Calu3 (cell line): ENCODE results near the gene DIP2A. TPM values are rescaled to one million over a fixed set of nuclear protein-coding genes. Genes with fewer than 3 reads are reported as not detected.

ENCODE experiments used
- BruUV-seq: library from RNA; stranded (reverse); fragments of 400-500 nt; replicated peaks from 2 replicates; lab custom pipeline; 2021; lab: Mats Ljungman, UMichigan
- CTCF ChIA-PET: fragments of 300-600 bp; sonication (Branson Sonifier 250); formaldehyde crosslinking; loops from one replicate; lab custom pipeline; 2022; ENCODE audit warnings: antibody characterized with exemption; lab: Charles Lee
- DNase-seq: peaks from one replicate; pipeline ENCODE4 v3.0.0; 2022
- H3K27ac Mint-ChIP-seq: one replicate; pipeline ENCODE4 v1.8.0; 2022; ENCODE audit warnings: mixed read lengths; ENCODE audit not compliant: unreplicated experiment
- H3K27me3 Mint-ChIP-seq: one replicate; pipeline ENCODE4 v1.8.0; 2022; ENCODE audit warnings: mixed read lengths; ENCODE audit not compliant: unreplicated experiment
- H3K36me3 Mint-ChIP-seq: one replicate; pipeline ENCODE4 v1.8.0; 2022; ENCODE audit warnings: mild to moderate bottlenecking, moderate library complexity, mixed read lengths; ENCODE audit not compliant: insufficient read depth, unreplicated experiment
- H3K4me1 Mint-ChIP-seq: one replicate; pipeline ENCODE4 v1.8.0; 2022; ENCODE audit warnings: mild to moderate bottlenecking, low read depth, mixed read lengths; ENCODE audit not compliant: unreplicated experiment
- H3K4me3 Mint-ChIP-seq: one replicate; pipeline ENCODE4 v1.8.0; 2022; ENCODE audit warnings: mild to moderate bottlenecking, low read depth, moderate library complexity, mixed read lengths; ENCODE audit not compliant: unreplicated experiment
- H3K9me3 Mint-ChIP-seq: one replicate; pipeline ENCODE4 v1.8.0; 2022; ENCODE audit warnings: low read depth, mixed read lengths; ENCODE audit not compliant: unreplicated experiment
- intact Hi-C: fragments of 100-400 bp; cut with micrococcal nuclease; formaldehyde crosslinking; loops from one replicate; pipeline ENCODE4 v1.10.0; 2022; ENCODE audit not compliant: unreplicated experiment
- total RNA-seq: library from RNA; stranded (reverse); gene quantifications from 2 replicates; pipeline ENCODE4 v1.2.3, GENCODE V29; 2022
- TF ChIP-seq, protein P1 (sequence below): fragments of 200-600 bp; IDR thresholded peaks from one replicate; pipeline ENCODE4 v1.8.0; 2022; ENCODE audit warnings: antibody characterized with exemption; ENCODE audit not compliant: unreplicated experiment

The DIP2A gene
- total RNA-seq, 1 experiment from 2014 or later = 29.3 TPM

DNA sequence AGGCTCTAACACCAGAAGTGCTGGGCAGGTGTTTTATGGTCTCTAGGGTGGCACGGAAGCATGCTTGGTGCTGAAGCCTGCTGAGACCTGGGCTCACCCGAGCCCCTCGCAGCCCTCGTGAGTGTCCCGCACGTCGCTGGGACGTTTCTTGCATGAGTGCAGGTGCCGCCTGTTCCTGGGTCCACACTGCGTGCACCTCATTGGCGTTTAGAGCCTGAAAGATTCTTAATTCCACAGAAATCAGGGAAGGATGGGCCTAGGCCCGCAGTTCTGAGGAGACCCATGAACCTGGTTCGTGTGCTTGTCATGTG, 43.8 kb upstream of the DIP2A start:
- Mint-ChIP-seq H3K4me3 (no peak overlapping the region), H3K4me1 (no peaks in the 10 kb centered on the region), H3K27ac (no peak overlapping the region), H3K9me3 (no peaks in the 10 kb centered on the region), H3K27me3 (no peaks in the 10 kb centered on the region), H3K36me3 (peaks cover 4% of the 10 kb centered on the region)
- TF ChIP-seq, protein P1, sequence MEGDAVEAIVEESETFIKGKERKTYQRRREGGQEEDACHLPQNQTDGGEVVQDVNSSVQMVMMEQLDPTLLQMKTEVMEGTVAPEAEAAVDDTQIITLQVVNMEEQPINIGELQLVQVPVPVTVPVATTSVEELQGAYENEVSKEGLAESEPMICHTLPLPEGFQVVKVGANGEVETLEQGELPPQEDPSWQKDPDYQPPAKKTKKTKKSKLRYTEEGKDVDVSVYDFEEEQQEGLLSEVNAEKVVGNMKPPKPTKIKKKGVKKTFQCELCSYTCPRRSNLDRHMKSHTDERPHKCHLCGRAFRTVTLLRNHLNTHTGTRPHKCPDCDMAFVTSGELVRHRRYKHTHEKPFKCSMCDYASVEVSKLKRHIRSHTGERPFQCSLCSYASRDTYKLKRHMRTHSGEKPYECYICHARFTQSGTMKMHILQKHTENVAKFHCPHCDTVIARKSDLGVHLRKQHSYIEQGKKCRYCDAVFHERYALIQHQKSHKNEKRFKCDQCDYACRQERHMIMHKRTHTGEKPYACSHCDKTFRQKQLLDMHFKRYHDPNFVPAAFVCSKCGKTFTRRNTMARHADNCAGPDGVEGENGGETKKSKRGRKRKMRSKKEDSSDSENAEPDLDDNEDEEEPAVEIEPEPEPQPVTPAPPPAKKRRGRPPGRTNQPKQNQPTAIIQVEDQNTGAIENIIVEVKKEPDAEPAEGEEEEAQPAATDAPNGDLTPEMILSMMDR = no peak
- intact Hi-C loops = no loop called here
- CTCF ChIA-PET = no interaction called here
- DNase-seq = no peak
- no TSS peak for BruUV-seq

GRCh38 chr21:46416551-46416950, 42.1 kb upstream of the DIP2A start:
- TF ChIP-seq, protein P1 = no peak
- H3K4me3 Mint-ChIP-seq = no peak overlapping the region
- peaks cover 15% of the 10 kb centered on the region for H3K36me3 Mint-ChIP-seq
- no peaks in the 10 kb centered on the region for H3K27me3 Mint-ChIP-seq
- BruUV-seq = no TSS peak
- DNase-seq = no peak
- CTCF ChIA-PET = no interaction called here
- H3K4me1 Mint-ChIP-seq = no peaks in the 10 kb centered on the region
- intact Hi-C loops = no loop called here
- no peaks in the 10 kb centered on the region for H3K9me3 Mint-ChIP-seq
- no peak overlapping the region for H3K27ac Mint-ChIP-seq

DNA sequence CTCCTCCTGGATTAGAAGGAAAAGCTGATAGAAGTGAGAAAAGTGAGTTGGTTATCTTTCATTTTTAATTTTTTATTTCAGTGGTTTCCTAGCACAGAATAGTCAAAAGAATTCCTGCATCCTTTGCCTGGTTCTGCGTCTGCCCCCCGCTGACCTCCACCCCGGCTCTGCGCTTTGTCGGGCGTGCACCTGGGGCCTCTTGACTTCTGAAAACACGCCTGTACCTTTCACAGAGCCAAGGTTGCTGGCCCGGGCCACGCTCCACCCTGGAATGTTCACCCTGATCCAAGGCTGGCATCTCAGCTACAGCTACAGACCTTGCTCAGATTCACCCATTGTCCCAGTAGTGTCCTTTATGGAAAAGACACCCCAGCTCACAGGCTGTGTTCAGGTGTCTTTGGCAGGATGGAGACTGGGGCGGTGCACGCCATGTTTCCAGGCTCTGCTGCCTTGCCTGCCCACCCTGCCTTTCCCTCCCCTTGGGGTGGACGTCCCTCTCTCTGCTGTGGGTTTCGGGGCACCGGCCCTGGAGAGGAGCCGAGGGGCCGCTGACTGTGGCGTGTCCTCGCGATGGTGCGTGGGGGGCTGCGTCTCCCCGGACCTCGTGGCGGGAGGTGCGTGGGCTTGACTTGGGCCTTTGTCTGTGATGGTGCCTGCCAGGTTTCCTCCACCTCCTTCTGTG, 40.3 kb upstream of the DIP2A start:
- H3K27me3 Mint-ChIP-seq = no peaks in the 10 kb centered on the region
- H3K36me3 Mint-ChIP-seq = peaks cover 21% of the 10 kb centered on the region
- no peaks in the 10 kb centered on the region for H3K9me3 Mint-ChIP-seq
- H3K4me1 Mint-ChIP-seq = no peaks in the 10 kb centered on the region
- CTCF ChIA-PET = no interaction called here
- intact Hi-C loops = no loop called here
- BruUV-seq = no TSS peak
- H3K4me3 Mint-ChIP-seq = no peak overlapping the region
- TF ChIP-seq, protein P1 = no peak
- DNase-seq = no peak
- no peak overlapping the region for H3K27ac Mint-ChIP-seq

DNA sequence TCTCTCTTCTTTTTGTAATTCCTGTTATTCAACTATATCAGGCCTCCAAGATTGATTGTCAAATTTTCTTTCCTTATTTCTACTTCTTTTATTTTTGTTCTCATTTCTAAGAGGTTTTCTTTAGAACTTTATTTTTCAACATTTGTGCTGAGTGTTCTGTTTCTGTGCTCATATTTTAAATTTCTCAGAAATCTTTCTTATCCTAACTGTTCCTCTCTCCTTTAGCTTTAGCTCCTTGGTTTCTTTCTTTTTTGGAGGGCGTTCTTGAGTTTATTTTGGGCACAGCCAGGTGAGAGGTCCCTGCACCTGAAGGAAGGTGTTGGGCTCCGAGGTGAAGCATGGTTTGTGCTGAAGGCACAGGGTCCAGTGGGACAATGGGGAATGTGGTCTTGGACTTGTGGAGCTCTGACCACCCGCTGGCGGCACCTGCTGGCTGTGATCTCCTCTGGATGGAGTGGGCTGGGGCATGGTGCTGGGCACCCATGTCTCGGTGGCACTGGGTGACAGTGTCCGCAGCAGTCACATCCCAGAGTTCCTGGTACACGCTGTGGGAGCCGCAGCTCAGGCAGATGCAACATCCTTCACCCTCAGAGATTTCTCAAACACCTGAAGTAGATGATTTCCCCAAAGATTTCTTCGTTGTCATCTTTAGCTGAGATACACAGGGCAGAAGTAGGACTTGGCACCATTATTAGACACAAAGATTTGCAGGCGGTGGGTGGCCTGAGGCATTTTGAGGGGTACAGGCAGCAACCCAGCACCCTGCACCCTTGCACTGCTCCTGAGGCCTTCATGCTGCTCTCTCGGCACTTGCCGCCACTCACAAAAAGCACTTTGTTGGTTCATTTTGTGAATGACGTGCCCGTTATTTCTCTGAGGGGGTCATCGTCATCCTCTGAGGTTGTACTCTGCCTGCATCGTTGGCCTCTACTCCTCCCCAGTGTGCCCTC, 38.2 kb upstream of the DIP2A start:
- TF ChIP-seq, protein P1 = no peak
- CTCF ChIA-PET = no interaction called here
- DNase-seq = no peak
- Mint-ChIP-seq H3K36me3 (peaks cover 26% of the 10 kb centered on the region), H3K27me3 (no peaks in the 10 kb centered on the region), H3K9me3 (no peaks in the 10 kb centered on the region), H3K27ac (no peak overlapping the region), H3K4me3 (no peak overlapping the region), H3K4me1 (no peaks in the 10 kb centered on the region)
- BruUV-seq = no TSS peak
- intact Hi-C loops = no loop called here
